DMS79 (cell line): ENCODE data around the gene MOGAT3.

Experiments used
- DNase-seq: peaks from one replicate; lab custom pipeline; 2025; lab: John Stamatoyannopoulos, UW

Gene MOGAT3

GRCh38 chr7:101200862-101201599 lies at the start of gene MOGAT3:
Gene MOGAT3, minus strand, starts transcription at chr7:101201036. Its CDS starts 182 bp downstream, at chr7:101200854.
- no peak for DNase-seq

GRCh38 chr7:101250324-101250723 lies 49.5 kb upstream of the MOGAT3 start:
- DNase-seq = no peak

GRCh38 chr7:101248276-101248675 lies 47.4 kb upstream of the MOGAT3 start:
- DNase-seq = no peak

- peak; percentile 77 for DNase-seq
Measured at GRCh38 chr7:101245147-101245668, 44.4 kb upstream of the MOGAT3 start.

GRCh38 chr7:101244375-101245146 lies 43.7 kb upstream of the MOGAT3 start, which contains the start of gene FIS1:
Gene FIS1, minus strand, starts transcription at chr7:101245081. Its CDS starts 77 bp downstream, at chr7:101245004.
- peak; percentile 73 for DNase-seq

GRCh38 chr7:101243646-101244374 lies 43.0 kb upstream of the MOGAT3 start:
- DNase-seq = no peak

GRCh38 chr7:101241443-101242349 lies 40.9 kb upstream of the MOGAT3 start:
- DNase-seq = no peak

- no peak for DNase-seq
Measured at GRCh38 chr7:101241015-101241363, 40.2 kb upstream of the MOGAT3 start.

GRCh38 chr7:101240226-101241014 lies 39.6 kb upstream of the MOGAT3 start:
- no peak for DNase-seq

- no peak for DNase-seq
Measured at GRCh38 chr7:101239951-101240220, 39.0 kb upstream of the MOGAT3 start.

- no peak for DNase-seq
Measured at GRCh38 chr7:101239191-101239950, 38.5 kb upstream of the MOGAT3 start.

GRCh38 chr7:101238226-101239182 lies 37.7 kb upstream of the MOGAT3 start:
- no peak for DNase-seq

GRCh38 chr7:101237206-101238067 lies 36.6 kb upstream of the MOGAT3 start, which contains the start of gene CLDN15:
Gene CLDN15, minus strand, starts transcription at chr7:101237802. Its CDS starts 221 bp downstream, at chr7:101237581.
- no peak for DNase-seq

- DNase-seq = no peak
Measured at GRCh38 chr7:101236292-101236835, 35.5 kb upstream of the MOGAT3 start.

GRCh38 chr7:101235522-101235921 lies 34.7 kb upstream of the MOGAT3 start:
- DNase-seq = no peak

- no peak for DNase-seq
Measured at GRCh38 chr7:101235050-101235449, 34.2 kb upstream of the MOGAT3 start.

- DNase-seq = no peak
Measured at GRCh38 chr7:101234636-101235035, 33.8 kb upstream of the MOGAT3 start.
